Retina (tissue), 1 donor: Measurements from ENCODE around the gene CABLES1.

Experiments
- DNase-seq: peaks from one replicate; pipeline ENCODE4 v3.0.0-alpha.2; 2016

The CABLES1 gene

DNA sequence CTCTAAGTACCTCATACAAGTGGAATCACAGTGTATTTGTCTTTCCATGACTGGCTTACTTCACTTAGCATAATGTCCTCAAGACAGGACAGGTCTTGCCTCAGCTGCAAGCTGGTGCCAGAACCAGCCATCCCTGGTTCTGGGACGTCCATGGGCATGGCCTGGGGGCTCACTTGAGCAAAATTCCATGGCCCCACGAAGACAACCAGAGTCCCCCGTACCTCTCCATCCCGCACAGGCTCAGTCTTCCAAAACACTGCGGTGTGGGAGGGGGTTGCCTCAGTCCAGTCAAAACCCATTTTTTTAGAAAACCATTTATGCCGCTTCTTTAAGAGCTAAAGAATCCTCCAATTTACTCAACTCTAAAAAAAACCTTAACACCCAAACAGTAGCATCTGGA lies 21.7 kb upstream of the CABLES1 start:
- no peak for DNase-seq

DNA sequence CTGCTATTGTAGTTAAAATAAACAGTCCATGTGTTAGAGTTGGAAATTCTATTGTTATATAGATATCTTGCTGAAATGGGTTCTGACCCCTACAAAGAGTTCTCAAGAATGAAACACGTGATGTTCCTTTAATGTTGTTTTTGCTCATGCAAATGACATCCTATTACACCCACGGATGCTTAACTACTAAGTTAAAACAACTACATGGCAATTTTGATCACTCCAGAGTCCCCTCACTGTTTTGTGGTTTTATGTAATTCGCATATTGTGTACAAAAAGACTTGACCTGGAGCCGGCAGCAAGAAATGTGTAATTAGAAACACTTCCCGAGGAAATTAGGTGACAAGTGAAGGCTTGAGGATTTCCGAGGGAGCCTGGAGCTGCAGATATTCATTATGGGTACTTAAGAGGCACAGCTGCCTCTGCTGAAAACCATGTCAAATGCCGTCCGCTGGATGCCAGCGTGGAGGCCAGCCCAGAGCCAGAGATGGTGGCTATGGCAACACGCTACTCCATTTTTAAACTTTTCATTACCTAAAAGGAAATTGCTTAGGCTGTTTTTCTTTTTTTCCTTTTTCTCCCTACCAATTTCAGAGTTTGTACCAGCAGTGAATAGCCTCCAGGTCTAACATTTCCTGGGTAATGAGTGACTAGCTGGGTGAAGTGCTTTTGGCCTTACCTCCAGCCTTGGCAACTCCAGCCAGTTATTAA lies 21.0 kb upstream of the CABLES1 start:
- peak; percentile 24 for DNase-seq

DNA sequence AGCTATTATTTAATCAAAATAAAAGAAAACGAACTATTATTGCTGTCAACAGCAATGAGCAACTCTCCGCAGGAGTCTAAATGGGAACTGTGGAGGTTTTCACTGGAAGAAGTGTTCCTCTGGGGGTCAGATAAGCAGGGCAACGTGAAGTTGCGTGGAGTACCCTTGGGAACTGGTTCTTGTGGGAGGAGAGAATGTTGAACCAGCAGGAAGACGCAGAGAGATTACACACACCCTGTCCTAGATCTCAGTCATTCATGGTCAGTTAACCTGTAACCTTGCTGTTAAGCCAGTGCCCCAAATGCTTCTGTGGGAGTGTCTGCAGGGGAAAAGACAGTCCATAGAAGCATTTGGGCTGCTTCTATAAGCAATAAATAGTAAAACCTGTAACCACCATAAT lies 20.4 kb upstream of the CABLES1 start:
- no peak for DNase-seq

DNA sequence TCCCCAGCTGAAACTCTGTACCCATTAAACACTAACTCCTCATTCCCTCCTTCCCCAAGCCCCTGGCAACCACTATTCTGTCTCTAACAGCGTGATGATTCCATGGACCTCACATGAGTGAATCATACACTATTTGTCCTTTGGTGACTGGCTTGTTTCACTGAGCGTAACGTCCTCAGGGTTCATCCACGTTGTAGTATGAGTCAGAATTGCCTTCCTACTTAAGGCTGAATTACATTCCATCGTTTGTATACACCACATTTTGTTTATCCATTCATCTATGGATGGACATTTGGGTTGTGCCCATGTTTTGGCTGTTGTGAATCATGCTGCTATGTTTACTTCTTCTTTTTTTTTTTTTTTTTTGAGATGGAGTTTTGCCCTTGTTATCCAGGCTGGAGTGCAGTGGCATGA lies 19.6 kb upstream of the CABLES1 start:
- no peak for DNase-seq

DNA sequence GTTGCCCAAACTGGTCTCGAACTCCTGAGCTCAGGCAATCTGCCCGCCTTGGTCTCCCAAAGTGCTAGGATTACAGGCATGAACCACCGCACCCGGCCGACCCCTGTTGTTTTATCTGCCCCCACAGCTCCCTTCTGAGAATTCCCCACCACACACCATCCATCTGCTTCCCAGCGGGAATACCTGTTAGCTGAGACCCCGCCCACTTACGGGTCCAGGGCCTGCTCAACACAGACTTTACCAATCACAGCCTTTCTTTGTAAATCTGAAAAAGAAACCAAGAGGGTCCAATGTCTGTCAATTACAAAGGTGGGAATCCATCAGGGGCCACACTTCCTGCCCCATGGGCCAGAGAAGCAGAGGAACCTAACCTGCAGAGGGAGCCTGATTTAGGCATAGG lies 14.2 kb upstream of the CABLES1 start:
- DNase-seq: no peak

DNA sequence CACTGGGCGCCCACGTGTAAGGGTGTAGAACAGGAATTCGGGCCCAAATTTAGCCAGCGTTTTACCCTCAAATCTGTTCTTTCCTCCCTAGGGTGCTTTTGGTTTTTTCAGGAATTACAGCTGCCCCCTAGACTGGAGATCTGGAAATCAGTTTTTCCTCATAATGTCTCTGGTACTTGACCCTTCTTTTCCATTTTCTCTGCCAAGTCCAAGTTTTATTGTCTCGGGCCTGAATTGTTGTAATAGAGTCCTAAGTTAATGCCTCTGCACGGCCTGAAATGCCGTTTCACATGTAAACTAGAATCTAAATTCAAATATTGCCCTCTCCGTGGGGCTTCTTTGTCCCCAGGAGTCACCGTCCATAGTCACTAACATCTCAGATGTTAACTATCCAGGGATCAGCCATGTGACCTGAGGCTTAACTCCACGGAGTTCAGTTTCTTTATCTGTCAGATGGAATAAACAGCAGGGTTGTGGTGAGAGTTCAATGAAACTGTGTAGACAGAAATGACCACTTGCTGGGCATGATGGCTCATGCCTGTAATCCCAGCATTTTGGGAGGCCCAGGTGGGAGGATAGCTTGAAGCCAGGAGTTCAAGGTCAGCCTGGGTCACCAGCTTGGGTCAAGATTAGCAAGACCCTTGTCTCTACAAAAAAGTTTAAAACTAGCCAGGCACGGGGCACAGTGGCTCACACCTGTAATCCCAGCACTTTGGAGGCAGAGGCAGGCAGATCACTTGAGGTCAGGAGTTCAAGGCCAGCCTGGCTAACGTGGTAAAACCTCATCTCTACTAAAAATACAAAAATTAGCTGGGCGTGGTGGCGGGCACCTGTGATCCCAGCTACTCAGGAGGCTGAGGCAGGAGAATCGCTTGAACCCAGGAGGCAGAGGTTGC lies 12.7 kb upstream of the CABLES1 start:
- no peak for DNase-seq

DNA sequence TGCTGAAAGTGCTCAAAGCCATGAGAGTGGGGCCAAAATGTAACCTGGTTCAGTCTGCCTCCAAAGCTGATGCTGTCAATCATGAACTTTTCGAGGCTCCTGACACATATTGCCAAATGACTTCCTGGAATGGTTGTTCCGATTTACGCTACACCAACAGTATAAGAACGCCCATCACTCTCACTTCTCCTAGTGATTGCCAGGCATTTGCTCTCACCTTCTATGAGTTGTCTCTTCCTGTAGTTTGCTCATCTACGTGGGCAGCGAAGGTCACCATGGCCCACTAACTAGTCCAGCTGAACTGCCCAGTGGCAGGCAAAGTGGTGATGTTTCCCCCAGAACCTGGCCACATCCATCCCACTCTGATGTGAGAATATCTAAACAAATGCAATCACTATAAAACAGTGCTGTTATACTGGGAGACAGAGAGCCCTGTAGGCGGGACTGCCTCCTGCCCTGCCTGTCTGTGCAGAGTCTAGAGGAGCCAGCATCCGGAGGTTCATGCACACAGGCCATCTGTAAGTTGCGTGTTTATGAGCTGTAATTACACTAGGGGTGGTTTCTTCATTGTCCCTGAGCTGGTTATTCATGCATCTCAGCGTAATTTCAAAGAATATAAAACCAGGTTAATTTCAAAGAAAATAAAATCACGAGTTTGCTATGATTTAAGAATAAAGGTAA lies 8.8 kb upstream of the CABLES1 start:
- no peak for DNase-seq

DNA sequence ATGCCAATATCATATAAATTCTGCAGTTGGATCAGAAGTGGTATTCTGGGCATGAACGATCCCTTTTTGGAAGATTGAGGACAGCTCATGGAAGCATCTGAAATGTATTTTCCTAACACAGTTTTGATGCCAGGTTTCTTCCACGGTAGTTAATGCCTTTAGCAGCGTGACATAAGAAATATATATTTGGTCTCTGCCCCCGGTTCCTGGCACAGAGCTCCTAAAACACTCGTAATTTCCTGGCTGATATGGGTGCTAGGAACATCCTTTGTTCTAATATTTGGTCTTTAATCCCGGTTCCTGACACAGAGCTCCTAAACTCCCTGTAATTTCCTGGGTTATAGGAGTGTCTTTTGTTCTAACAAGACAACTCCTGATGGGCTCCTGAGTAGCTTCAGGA lies 8.2 kb upstream of the CABLES1 start:
- DNase-seq: no peak

DNA sequence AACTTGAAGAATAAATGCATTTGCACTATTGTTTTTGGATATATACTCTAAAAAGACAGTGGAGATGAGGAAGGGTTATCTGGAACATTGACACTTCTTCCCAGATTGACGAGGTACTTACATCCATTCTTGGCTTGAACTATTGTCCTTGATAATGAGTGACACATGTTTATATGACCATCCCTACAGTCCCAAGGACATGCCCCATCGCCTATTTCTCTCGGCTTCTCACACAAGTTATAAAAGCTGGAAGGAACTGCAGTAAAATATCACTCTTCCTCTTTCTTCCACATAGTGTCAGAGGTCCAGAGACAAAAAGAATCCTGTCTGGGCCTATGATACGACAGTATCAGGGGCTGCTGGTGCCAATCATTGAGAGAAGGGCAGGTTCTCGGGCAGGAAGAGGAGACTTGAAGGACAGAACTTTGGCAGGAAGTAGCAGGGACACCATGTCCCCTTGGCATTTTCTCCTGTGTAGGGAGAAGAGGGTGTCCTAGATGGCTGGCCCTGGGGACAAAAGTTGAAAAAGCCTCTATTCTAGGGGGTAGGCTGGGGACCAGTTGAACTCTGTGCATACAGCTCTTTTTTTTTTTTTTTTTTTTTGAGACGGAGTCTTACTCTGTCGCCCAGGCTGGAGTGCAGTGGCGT lies 5.8 kb upstream of the CABLES1 start:
- no peak for DNase-seq

DNA sequence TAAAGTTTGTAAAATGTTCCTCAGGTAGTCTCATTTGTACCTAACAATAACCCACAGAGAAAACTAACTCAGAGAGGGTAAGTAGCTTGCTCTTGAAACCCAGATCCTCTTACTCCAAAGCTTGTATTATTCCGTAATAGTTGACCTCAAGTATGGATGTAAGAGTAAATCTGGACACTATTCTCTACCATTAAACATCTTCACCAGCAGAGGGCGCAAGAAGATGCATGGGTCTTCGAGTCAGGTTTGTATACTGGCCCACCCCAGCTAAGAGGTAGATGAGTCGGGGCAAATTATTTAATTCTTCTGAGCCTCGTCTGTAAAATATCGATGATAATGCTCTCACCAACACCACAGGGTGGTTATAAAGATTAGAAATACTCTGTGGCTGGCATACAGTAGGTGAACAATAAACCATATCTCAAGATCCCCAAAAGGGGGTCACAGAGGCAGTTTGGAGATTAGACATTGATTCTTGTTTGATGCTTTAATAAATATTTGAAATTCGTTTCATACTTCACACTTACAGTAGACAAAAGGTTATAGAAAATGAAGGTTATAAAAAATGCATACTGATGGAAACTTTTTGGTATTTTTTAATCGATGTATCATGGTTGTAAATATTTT lies 3.5 kb upstream of the CABLES1 start:
- peak; percentile 68 for DNase-seq

DNA sequence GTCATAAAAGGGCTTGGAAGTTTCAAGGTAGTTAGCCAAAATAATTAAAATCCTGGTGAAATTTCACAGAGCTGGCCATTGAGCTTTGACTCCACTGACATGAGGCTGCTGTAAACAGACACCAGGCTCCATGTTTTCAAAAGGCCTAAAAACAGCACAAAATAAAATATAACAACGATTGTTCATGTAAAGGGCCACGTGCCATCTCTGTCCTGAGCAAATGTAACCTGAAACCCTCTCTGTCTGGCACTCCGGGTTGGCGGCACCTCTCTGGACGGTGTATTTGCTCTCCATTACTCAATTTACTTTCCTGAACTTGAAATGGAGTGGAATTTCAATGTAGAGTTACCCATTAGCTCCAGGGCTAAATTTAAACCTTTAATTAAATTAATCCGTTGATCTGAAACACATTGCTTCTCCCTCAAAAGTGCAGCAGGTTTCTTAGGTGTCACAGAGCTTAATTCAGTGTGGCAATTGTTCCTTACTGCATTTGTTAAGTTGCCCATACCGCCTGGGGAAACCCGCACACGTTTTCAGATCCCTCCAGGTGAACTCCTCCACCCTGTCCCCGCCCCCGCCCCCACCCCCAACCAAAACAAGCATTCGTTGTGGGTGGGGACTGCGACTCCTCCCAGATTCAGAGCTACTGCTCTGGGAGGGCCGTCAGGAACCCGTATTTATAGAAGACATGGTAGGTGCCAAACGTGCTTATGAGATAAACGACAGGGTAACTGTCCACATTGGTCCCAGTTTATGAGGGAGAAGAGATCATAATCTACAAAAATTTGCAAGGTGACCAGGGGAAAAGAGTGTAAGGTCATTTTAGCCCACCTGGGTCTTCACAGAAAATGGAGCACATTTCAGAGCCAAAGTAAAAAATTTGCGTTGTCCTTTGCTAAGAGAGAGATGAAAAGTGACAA lies 1.2 kb upstream of the CABLES1 start:
- DNase-seq: no peak

DNA sequence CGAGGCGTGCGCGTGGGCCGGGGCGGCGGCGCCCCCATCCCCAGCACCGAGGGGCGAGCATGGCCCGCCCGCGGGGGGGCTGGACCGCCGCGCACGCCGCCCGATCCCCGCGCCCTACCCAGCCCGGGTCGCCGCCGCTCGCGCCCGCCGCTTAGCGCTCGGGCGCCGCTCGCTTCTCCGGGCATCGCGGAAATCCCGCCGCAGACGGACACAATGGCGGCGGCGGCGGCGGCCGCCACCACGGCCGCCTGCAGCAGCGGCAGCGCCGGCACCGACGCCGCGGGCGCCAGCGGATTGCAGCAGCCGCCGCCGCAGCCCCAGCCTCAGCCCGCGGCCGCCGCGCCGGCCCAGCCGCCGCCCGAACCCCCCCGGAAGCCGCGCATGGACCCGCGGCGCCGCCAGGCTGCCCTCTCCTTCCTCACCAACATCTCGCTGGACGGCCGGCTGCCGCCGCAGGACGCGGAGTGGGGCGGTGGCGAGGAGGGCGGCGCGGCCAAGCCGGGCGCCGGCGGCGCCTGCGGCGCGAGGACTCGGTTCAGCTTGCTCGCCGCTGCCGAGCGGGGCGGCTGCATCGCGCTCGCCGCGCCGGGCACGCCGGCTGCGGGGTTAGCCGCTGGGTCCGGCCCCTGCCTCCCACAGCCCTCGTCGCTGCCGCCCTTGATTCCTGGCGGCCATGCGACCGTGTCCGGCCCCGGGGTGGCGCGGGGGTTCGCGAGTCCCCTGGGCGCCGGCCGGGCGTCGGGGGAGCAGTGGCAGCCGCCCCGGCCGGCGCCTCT lies 453 bp downstream of the CABLES1 start:
- no peak for DNase-seq

DNA sequence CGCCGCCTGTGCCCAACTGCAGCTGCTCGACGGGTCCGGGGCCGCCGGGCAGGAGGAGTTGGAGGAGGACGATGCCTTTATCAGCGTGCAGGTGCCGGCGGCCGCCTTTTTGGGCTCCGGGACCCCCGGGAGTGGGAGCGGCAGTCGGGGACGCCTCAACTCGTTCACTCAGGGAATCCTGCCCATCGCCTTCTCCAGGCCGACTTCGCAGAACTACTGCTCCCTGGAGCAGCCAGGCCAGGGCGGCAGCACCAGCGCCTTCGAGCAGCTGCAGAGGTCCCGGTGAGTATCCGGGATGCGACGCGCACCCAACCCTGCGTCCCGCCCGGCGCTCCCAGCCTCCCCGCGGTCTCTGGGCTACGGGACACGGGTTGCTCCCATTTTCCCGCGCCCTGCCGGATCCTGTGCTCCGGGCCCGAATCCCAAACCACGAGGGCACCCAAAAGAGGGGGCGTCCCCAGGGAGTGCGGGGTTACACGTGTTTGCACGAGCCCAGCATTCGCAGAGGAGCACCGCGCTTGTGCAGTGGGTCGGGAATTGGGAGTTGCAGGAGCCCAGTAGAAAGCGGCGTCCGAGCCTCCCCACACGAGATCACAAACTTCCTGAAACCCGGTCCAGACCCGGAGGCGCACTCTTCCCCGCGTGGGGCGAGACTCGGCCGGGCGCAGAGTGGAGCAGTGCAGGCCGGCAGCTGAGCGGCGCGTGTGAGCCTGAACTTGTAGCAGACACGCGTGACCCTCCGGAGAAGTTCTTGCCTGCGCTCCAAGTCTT lies 1.2 kb downstream of the CABLES1 start:
- DNase-seq: peak; percentile 76

DNA sequence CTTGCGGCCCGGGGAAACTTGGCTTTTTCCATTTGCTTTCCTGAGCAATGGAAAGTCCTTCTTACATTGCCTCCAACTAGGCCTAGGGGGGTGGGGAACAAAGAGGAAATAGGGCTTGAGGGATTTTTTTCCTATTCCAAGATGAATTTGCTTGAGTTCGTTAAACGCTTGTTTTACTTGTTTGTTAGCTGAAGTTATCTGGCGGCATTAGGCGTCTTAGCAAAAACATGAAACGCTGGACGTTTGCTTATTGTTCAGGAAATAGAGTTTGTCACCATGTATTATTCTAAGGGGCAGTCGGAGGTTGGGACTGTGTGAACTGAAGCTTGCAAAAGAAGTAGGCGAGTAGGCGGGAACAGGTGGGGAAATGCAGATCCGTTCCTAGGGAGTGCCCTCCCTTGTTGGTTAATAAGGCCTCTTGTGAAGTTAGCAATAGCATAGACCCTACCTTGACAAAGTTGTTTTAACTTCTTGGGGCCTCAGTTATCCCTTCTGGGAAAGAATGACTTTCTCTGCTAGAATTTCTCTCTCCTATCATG lies 1.9 kb downstream of the CABLES1 start:
- no peak for DNase-seq

DNA sequence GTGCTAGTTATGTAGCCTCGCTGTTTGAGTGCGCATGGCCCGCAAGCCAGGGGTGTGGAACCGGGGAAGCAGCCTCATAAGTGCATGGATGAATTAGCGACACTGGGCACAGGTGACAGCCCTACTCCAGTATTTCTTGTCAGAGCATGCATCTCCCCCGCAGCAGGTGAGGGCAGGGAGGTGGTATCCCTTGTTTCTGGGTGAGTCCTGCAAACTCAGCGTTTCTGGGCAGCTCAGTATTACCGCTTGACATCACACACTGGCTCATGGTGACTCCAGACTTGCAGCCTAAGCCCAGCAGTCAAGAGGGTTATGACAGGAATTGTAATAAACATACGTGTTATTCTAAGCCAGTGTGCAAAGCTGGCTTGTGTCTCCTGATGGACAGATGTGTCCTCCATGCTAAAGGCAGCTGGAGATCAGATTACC lies 2.5 kb downstream of the CABLES1 start:
- no peak for DNase-seq

DNA sequence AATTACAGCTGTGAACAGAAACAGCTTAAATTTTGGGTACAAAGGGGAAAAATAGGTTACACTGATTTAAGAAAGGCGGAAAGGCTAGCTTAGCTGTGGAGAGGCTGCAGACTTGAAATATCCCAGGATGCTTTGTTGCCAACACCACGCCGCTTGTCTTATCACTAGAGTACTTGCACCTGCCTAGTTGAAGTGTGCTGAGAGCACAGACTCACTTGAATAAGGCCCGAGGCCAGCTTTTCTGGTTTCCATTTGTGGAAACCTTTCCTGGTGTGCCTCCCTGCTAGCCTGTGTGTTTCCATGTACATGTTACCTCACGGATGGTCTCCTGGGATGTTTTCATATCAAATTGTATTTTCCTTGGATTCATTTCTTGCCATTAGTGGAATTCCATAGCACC lies 3.2 kb downstream of the CABLES1 start:
- DNase-seq: no peak

DNA sequence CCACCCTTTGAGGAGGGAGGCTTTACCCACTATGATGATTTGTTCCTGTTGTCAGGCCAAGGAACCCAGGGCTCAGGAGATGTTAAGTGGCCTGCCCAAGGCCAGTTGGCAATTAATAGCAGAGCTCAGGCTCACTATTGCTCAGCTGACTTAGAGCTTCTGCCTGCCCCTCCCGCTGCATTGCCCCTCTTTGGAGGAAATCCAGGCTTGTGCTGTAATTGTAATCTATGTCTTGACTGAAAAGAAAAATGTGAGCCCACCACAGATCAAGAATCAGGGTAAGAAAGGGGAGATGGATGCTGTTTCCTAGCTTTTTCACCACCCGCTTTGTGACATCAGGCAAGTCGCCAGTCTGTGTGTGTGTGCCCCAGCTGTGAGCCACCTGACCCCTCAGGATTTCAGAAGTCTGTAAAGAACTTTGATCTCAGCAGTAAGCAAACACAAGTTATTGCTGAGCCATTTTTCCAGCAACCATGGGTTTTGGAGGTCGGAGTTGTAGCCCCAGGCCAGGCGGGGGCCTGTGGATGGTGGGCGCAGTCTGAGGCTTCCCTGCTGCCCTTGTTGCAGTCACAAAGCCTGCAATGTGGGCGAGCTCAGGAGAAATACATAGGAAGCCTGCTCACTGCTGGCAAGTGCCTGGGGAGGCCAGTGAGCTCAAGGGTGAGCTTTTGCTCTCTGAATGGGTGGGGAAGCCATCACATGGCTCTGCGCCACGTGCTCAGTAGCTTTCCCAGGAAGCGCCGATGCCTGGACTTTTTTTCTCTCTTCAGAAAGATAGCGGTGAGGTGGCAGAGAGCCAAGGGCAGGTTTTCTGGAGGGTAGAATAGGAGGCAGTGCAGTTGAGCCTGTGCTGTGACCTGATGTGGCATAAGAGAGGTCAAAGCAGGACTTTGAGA lies 6.1 kb downstream of the CABLES1 start:
- peak; percentile 57 for DNase-seq

DNA sequence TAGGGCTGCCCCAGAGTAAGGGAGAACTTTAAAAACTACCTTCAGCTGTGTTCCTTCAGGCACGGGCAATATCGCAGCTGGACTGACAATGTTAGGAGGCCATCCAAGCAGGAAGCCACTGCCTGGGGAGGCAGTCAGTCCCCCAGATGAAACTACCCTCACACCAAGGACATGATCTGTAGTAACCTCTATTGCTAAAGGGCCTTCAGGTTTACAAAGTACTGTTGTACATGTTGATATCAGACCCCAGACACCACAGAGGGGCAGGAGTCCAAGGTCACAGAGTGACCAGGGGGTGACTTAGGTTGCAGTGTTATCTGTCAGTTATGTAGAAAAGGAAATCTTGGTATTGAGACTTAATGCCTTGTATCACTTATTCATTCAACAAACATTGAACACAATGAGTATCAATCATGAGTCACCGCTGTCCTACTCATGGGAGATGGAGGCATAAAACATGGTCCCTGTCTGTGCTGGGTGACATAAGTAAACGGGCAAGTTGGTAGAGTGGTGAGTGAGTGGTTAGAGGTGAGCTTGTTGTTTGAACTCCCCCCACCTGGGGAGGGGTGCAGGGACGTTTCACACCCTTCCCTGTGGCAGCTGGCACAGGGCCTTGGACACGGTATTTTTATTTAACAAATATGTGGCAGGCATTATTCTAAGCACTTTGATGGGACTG lies 7.1 kb downstream of the CABLES1 start:
- DNase-seq: no peak
